ENCODE data around the gene CCL19. TPM values are rescaled to one million over a fixed set of nuclear protein-coding genes. Genes with fewer than 3 reads are reported as not detected.

Gene CCL19
- total and polyA plus RNA-seq, 10 donors, result 4.0 to 73.1 (median 22.8) TPM; not detected in 2

DNA sequence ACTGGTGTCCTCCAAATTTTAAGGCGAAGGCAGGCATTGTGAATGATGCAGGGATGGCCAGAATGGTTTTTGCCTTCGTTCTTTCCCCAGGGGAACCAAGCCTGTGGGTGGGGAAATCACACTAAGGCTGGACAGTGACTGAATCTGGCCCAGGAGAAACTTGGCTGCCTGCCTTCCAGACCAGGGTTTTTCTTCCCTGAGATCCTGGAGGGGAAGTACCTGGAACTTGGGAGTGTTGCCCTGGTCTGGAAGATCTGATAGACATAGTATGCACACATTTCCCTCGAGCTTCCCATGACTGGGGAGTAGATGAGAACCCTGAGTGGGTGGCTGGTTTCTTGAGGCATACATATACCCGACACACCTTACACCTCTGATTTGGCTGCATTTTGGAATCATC lies 39.8 kb downstream of the CCL19 start:
- TF ChIP-seq, protein P1, sequence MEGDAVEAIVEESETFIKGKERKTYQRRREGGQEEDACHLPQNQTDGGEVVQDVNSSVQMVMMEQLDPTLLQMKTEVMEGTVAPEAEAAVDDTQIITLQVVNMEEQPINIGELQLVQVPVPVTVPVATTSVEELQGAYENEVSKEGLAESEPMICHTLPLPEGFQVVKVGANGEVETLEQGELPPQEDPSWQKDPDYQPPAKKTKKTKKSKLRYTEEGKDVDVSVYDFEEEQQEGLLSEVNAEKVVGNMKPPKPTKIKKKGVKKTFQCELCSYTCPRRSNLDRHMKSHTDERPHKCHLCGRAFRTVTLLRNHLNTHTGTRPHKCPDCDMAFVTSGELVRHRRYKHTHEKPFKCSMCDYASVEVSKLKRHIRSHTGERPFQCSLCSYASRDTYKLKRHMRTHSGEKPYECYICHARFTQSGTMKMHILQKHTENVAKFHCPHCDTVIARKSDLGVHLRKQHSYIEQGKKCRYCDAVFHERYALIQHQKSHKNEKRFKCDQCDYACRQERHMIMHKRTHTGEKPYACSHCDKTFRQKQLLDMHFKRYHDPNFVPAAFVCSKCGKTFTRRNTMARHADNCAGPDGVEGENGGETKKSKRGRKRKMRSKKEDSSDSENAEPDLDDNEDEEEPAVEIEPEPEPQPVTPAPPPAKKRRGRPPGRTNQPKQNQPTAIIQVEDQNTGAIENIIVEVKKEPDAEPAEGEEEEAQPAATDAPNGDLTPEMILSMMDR (IDR thresholded peaks at IDR 0.05 in 8 of 11, conservative IDR thresholded peaks at IDR 0.05 in 3 of 11), result no peak
- TF ChIP-seq POLR2AphosphoS5 (IDR thresholded peaks at IDR 0.05), result no peak
- no peak for TF ChIP-seq POLR2A (IDR thresholded peaks at IDR 0.05)
- Histone ChIP-seq H3K4me1 (peaks cover 27 to 85% (median 48%) of the 10 kb centered on the region in 6 donors), H3K27me3 (replicated peaks in 1 of 7) (no peaks in the 10 kb centered on the region), H3K27ac (peak overlapping the region in 7 of 8 donors; percentile 51 to 70 (median 67)), H3K9me3 (no peaks in the 10 kb centered on the region), H3K4me3 (peak overlapping the region in 2 of 8 donors; percentile 24 to 48), H3K36me3 (peaks cover 0 to 38% (median 25%) of the 10 kb centered on the region in 6 donors)
- DNase-seq, result no peak
- 57 to 81% (median 79%) methylated on average over 4 of the region's 4 CpGs for WGBS, 5 donors
- intact Hi-C loops (cut with DNase I; ENCODE audit: low total_unique reads), result no loop called here

DNA sequence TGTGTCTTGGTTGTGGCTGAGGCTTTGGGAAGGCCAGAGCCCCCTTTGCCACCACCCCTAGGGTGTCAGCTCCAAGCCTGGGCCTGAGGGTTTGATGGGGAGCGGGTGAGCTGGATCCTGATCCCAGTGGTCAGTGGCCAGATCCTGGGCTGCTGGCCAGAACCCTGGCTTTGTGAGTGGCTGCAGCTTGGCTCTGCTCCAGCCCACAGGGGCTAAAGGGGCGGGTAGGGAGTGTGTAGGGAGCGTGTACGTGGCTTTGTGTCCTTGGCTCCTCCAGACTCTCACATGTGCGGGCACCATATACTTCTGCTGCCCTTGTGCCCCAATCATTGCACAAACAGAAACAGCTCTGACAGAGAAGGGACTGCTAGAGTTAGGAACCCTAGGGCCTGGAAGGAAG lies 40.3 kb downstream of the CCL19 start:
- H3K4me1 ChIP-seq, result peaks cover 32 to 90% (median 53%) of the 10 kb centered on the region in 6 donors
- no peak for DNase-seq
- intact Hi-C loops (cut with DNase I; ENCODE audit: low total_unique reads), result no loop called here
- H3K9me3 ChIP-seq, result no peaks in the 10 kb centered on the region
- no peaks in the 10 kb centered on the region for H3K27me3 ChIP-seq (replicated peaks in 1 of 7)
- peak overlapping the region in 4 of 8 donors; percentile 61 to 70 (median 69) for H3K27ac ChIP-seq
- WGBS, 5 donors, result 40 to 89% (median 74%) methylated on average over 5 of the region's 5 CpGs
- TF ChIP-seq POLR2A (IDR thresholded peaks at IDR 0.05) (no peak), POLR2AphosphoS5 (IDR thresholded peaks at IDR 0.05) (peak in 1 of 3 donors; percentile 15)
- TF ChIP-seq, protein P1 (IDR thresholded peaks at IDR 0.05 in 8 of 11, conservative IDR thresholded peaks at IDR 0.05 in 3 of 11), result no peak
- peaks cover 0 to 38% (median 25%) of the 10 kb centered on the region in 6 donors for H3K36me3 ChIP-seq
- H3K4me3 ChIP-seq, result no peak overlapping the region

DNA sequence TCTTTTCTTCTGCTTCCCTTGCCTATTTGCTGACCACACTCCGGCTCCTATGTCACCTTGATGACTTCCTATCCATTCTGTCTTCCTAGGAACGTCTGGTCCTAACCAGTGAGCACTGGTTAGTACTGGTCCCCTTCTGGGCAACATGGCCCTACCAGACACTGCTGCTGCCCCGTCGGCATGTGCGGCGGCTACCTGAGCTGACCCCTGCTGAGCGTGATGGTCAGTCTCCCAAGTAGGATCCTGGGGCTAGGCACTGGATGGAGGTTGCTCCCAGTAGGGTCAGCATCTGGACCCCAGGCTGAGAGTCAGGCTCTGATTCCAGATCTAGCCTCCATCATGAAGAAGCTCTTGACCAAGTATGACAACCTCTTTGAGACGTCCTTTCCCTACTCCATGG lies 42.4 kb downstream of the CCL19 start:
- intact Hi-C loops (cut with DNase I; ENCODE audit: low total_unique reads), result no loop called here
- Histone ChIP-seq H3K36me3 (peaks cover 0 to 38% (median 25%) of the 10 kb centered on the region in 6 donors), H3K4me3 (no peak overlapping the region), H3K9me3 (no peaks in the 10 kb centered on the region), H3K4me1 (peaks cover 32 to 75% (median 41%) of the 10 kb centered on the region in 6 donors), H3K27me3 (replicated peaks in 1 of 7) (no peaks in the 10 kb centered on the region), H3K27ac (no peak overlapping the region)
- DNase-seq, result no peak
- TF ChIP-seq POLR2AphosphoS5 (IDR thresholded peaks at IDR 0.05) (no peak), POLR2A (IDR thresholded peaks at IDR 0.05) (no peak)
- TF ChIP-seq, protein P1 (IDR thresholded peaks at IDR 0.05 in 8 of 11, conservative IDR thresholded peaks at IDR 0.05 in 3 of 11), result no peak
- 90 to 96% (median 91%) methylated on average over 8 of the region's 8 CpGs for WGBS, 5 donors

DNA sequence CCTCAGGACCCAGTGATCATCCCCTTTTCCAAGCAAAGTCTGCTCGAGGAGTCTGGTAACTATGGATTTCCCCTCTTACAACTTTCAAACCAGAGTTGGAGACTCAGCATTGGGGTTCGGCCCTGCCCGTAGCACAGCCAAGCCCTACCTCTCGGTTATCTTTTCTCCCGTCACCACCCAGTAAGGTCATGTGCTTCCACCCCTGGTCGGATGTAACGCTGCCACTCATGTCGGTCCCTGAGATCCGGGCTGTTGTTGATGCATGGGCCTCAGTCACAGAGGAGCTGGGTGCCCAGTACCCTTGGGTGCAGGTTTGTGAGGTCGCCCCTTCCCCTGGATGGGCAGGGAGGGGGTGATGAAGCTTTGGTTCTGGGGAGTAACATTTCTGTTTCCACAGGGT lies 43.4 kb downstream of the CCL19 start:
- H3K27me3 ChIP-seq (replicated peaks in 1 of 7), result no peaks in the 10 kb centered on the region
- H3K27ac ChIP-seq, result peak overlapping the region in 6 of 8 donors; percentile 85 to 95 (median 90)
- TF ChIP-seq POLR2AphosphoS5 (IDR thresholded peaks at IDR 0.05), result no peak
- TF ChIP-seq POLR2A (IDR thresholded peaks at IDR 0.05), result no peak
- TF ChIP-seq, protein P1 (IDR thresholded peaks at IDR 0.05 in 8 of 11, conservative IDR thresholded peaks at IDR 0.05 in 3 of 11), result no peak
- intact Hi-C loops (cut with DNase I; ENCODE audit: low total_unique reads), result no loop called here
- peaks cover 23 to 64% (median 32%) of the 10 kb centered on the region in 6 donors for H3K4me1 ChIP-seq
- H3K4me3 ChIP-seq, result peak overlapping the region; percentile 68 to 99 (median 90)
- 55 to 74% (median 67%) methylated on average over 10 of the region's 10 CpGs for WGBS, 5 donors
- H3K36me3 ChIP-seq, result peaks cover 0 to 38% (median 25%) of the 10 kb centered on the region in 6 donors
- no peaks in the 10 kb centered on the region for H3K9me3 ChIP-seq
- no peak for DNase-seq

Data from spleen (tissue), 11 donors.